ENCODE data around the gene NSUN2.

DNA sequence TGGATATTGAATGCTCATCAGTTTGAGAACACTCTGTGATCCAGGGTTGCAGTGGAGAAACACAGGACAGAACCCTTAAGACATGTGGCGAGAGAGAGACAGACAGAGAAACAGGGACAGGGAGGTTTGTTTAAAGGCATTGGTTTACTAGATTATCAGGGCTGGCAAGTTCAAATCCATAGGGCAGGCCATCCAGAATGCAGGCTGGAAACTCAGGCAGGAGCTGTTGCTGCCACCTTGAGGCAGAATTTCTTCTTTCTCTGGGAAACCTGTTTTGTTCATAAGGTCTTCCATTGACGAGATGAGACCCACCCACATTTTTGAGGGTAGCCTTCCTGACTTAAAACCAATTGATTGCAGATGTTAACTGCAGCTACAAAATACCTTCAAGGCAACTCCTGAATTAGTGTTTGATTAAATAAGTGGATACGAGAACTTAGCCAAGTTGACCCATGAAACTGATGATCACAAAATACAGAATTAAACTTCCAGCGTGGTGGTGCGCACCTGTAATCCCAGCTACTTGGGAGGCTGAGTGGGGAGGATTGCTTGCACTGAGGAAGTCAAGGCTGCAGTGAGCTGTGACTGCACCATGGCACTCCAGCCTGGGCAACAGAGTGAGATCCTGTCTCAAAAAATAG, 55.9 kb downstream of the NSUN2 start:
- TF ChIP-seq POLR2A (IDR thresholded peaks at IDR 0.05), result no peak
- TF ChIP-seq, protein P1, sequence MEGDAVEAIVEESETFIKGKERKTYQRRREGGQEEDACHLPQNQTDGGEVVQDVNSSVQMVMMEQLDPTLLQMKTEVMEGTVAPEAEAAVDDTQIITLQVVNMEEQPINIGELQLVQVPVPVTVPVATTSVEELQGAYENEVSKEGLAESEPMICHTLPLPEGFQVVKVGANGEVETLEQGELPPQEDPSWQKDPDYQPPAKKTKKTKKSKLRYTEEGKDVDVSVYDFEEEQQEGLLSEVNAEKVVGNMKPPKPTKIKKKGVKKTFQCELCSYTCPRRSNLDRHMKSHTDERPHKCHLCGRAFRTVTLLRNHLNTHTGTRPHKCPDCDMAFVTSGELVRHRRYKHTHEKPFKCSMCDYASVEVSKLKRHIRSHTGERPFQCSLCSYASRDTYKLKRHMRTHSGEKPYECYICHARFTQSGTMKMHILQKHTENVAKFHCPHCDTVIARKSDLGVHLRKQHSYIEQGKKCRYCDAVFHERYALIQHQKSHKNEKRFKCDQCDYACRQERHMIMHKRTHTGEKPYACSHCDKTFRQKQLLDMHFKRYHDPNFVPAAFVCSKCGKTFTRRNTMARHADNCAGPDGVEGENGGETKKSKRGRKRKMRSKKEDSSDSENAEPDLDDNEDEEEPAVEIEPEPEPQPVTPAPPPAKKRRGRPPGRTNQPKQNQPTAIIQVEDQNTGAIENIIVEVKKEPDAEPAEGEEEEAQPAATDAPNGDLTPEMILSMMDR (IDR thresholded peaks at IDR 0.05), result peak; percentile 22 to 56 (median 44)

Measured in adrenal gland (tissue), 5 donors.